M059J (cell line): Measurements from ENCODE around the gene GRIK4. TPM values are rescaled to one million over a fixed set of nuclear protein-coding genes. Genes with fewer than 3 reads are reported as not detected.
A peak's percentile ranks its signal among the peaks of the same experiment; 100 is the strongest.
"Not testable (repeated sequence)": the region's sequence is repeated elsewhere in the genome, so short reads cannot be mapped to it uniquely, and the experiment has no call there.

Experiments used
- DNase-seq: peaks from one replicate; pipeline ENCODE4 v3.0.0-alpha.2; 2012; ENCODE audit warnings: low read depth
- total RNA-seq: library from RNA; depleted of rRNA; stranded (reverse); fragments of >200 nt; shearing (Covaris generic); gene quantifications from 2 replicates; pipeline ENCODE4 v1.2.3, GENCODE V29; 2014

The GRIK4 gene
- total RNA-seq, 1 experiment from 2014 or later = 0.07 TPM

- no peak for DNase-seq
These were observed 228.8 kb downstream of the GRIK4 start for GRCh38 chr11:120740380-120740779.

- DNase-seq = no peak
These were observed 232.8 kb downstream of the GRIK4 start for GRCh38 chr11:120744016-120744994.

- DNase-seq = no peak
These were observed 234.8 kb downstream of the GRIK4 start for GRCh38 chr11:120746376-120746775.

GRCh38 chr11:120746836-120747609 is 235.5 kb downstream of the GRIK4 start:
- no peak for DNase-seq

- DNase-seq = no peak
These were observed 236.6 kb downstream of the GRIK4 start for GRCh38 chr11:120747850-120748814.

GRCh38 chr11:120749395-120749794 is 237.8 kb downstream of the GRIK4 start:
- DNase-seq = no peak

GRCh38 chr11:120750647-120751549 is 239.3 kb downstream of the GRIK4 start:
- no peak for DNase-seq

- DNase-seq = no peak
These were observed 240.0 kb downstream of the GRIK4 start for GRCh38 chr11:120751550-120751949.

GRCh38 chr11:120752668-120753067 is 241.1 kb downstream of the GRIK4 start:
- no peak for DNase-seq

GRCh38 chr11:120756931-120757330 is 245.4 kb downstream of the GRIK4 start:
- no peak for DNase-seq

GRCh38 chr11:120759046-120759445 is 247.5 kb downstream of the GRIK4 start:
- no peak for DNase-seq

GRCh38 chr11:120765710-120766109 is 254.2 kb downstream of the GRIK4 start:
- not testable (repeated sequence) for DNase-seq

GRCh38 chr11:120766318-120766717 is 254.8 kb downstream of the GRIK4 start:
- no peak for DNase-seq

GRCh38 chr11:120768949-120769348 is 257.4 kb downstream of the GRIK4 start:
- DNase-seq = no peak

GRCh38 chr11:120769906-120770305 is 258.4 kb downstream of the GRIK4 start:
- no peak for DNase-seq

GRCh38 chr11:120771551-120772060 is 260.1 kb downstream of the GRIK4 start:
- no peak for DNase-seq

- peak; percentile 46 for DNase-seq
These were observed 262.0 kb downstream of the GRIK4 start for GRCh38 chr11:120773501-120774031.

GRCh38 chr11:120774591-120775386 is 263.2 kb downstream of the GRIK4 start:
- no peak for DNase-seq
